Upper lobe of left lung (tissue), 6 donors: Measurements from ENCODE around the gene MED27. TPM values are rescaled to one million over a fixed set of nuclear protein-coding genes. Genes with fewer than 3 reads are reported as not detected.

ENCODE experiments used
- ATAC-seq, 2 donors: fragments of 200-7000 bp; cut with Tn5 transposase; one replicate each; pipeline ENCODE4 v1.9.1; 2022; ENCODE audit warnings: mild to moderate bottlenecking in 2 of 2, moderate library complexity in 2 of 2; ENCODE audit not compliant: low FRiP score in 2 of 2
- DNase-seq, 2 donors: peaks; one replicate each; pipeline ENCODE4 v3.0.0-alpha.2; 2019 to 2020
- H3K27ac ChIP-seq, 4 donors: fragments of 200-600 bp; sonication (generic); one replicate each; pipeline ENCODE4 v1.5.1; 2016 to 2019
- H3K27me3 ChIP-seq, 4 donors: fragments of 200-600 bp; sonication (generic); one replicate each; pipeline ENCODE4 v1.5.1; 2017 to 2019
- H3K36me3 ChIP-seq, 4 donors: fragments of 200-600 bp; sonication (generic); one replicate each; pipeline ENCODE4 v1.5.1; 2016 to 2019
- H3K4me1 ChIP-seq, 4 donors: fragments of 200-600 bp; sonication (generic); one replicate each; pipeline ENCODE4 v1.5.1; 2018 to 2019
- H3K4me3 ChIP-seq, 4 donors: fragments of 200-600 bp; sonication (generic); one replicate each; pipeline ENCODE4 v1.5.1; 2017 to 2019; ENCODE audit warnings: mild to moderate bottlenecking in 2 of 4, moderate library complexity in 1 of 4
- H3K9me3 ChIP-seq, 4 donors: fragments of 200-600 bp; sonication (generic); one replicate each; pipeline ENCODE4 v1.5.1; 2018 to 2019
- CTCF ChIP-seq, 6 experiments: fragments of 450-650 bp in 4 of 6; fragments of 200-600 bp in 2 of 6; sonication (generic) in 2 of 6; IDR thresholded peaks; one replicate each; pipeline ENCODE4 v1.5.1; 2016 to 2019; ENCODE audit warnings: antibody characterized with exemption in 6 of 6
- EP300 ChIP-seq, 4 donors: sonication (generic); formaldehyde crosslinking; IDR thresholded peaks; one replicate each; pipeline ENCODE4 v1.5.1; 2017; ENCODE audit warnings: antibody characterized with exemption in 4 of 4, control low read depth in 2 of 4
- POLR2A ChIP-seq, 4 donors: fragments of 450-650 bp; IDR thresholded peaks; one replicate each; pipeline ENCODE4 v1.5.1; 2016 to 2017; ENCODE audit warnings: antibody characterized with exemption in 4 of 4, mild to moderate bottlenecking in 2 of 4
- POLR2AphosphoS5 ChIP-seq, 2 donors: sonication (generic); formaldehyde crosslinking; IDR thresholded peaks; one replicate each; pipeline ENCODE4 v1.5.1; 2017; ENCODE audit warnings: antibody characterized with exemption in 2 of 2
- WGBS, 2 donors: methylation state at CpG; one replicate each; pipeline ENCODE4 v1.1.5; 2017 to 2018; 5-methylcytosine and 5-hydroxymethylcytosine counted together
- total RNA-seq, 6 donors: library from RNA; depleted of rRNA in 4 of 6; stranded (reverse); fragments of >200 nt in 4 of 6; gene quantifications; one replicate each; pipeline versions ENCODE4 v1.1.0 to v1.2.1, GENCODE V29; 2016 to 2021
- donor health status: DM: no; HTN: no; CAD: no; lungs with moderate emphysema.
- donor health status: DM: no; HTN: yes; CAD: no; lungs with severe emphysema.

The MED27 gene
- total RNA-seq, 6 donors from 2014 or later, result 4.9 to 24.2 (median 17.1) TPM

GRCh38 chr9:131892162-131892707, 187.4 kb downstream of the MED27 start:
- TF ChIP-seq CTCF (IDR thresholded peaks at IDR 0.05) (no peak), POLR2AphosphoS5 (IDR thresholded peaks at IDR 0.05) (no peak), POLR2A (IDR thresholded peaks at IDR 0.05) (no peak), EP300 (IDR thresholded peaks at IDR 0.05) (no peak)
- peaks cover 3 to 27% (median 8%) of the 10 kb centered on the region in 4 donors for H3K4me1 ChIP-seq
- DNase-seq (no peak), ATAC-seq (peak in 1 of 2 donors; percentile 68)
- no peak overlapping the region for H3K4me3 ChIP-seq
- WGBS, 2 donors, result 80 to 87% methylated on average over 5 of the region's 5 CpGs
- no peaks in the 10 kb centered on the region for H3K9me3 ChIP-seq
- H3K36me3 ChIP-seq, result peaks cover 0 to 10% (median 4%) of the 10 kb centered on the region in 4 donors
- H3K27me3 ChIP-seq, result no peaks in the 10 kb centered on the region
- peak overlapping the region in 3 of 4 donors; percentile 49 to 76 (median 49) for H3K27ac ChIP-seq

GRCh38 chr9:131891598-131891997, 188.1 kb downstream of the MED27 start:
- Histone ChIP-seq H3K4me3 (no peak overlapping the region), H3K36me3 (peaks cover 0 to 10% (median 4%) of the 10 kb centered on the region in 4 donors), H3K4me1 (peaks cover 5 to 33% (median 10%) of the 10 kb centered on the region in 4 donors), H3K27ac (peak overlapping the region in 1 of 4 donors; percentile 14), H3K27me3 (no peaks in the 10 kb centered on the region), H3K9me3 (no peaks in the 10 kb centered on the region)
- ATAC-seq (no peak), DNase-seq (no peak)
- WGBS, 2 donors, result 91 to 97% methylated on average over 8 of the region's 8 CpGs
- no peak for TF ChIP-seq POLR2A (IDR thresholded peaks at IDR 0.05)
- no peak for TF ChIP-seq EP300 (IDR thresholded peaks at IDR 0.05)
- TF ChIP-seq POLR2AphosphoS5 (IDR thresholded peaks at IDR 0.05), result no peak
- TF ChIP-seq CTCF (IDR thresholded peaks at IDR 0.05), result no peak

- DNase-seq (peak in 1 of 2 donors; percentile 45), ATAC-seq (no peak)
- H3K27me3 ChIP-seq, result no peaks in the 10 kb centered on the region
- 70 to 86% methylated on average over 11 of the region's 11 CpGs for WGBS, 2 donors
- no peak for TF ChIP-seq EP300 (IDR thresholded peaks at IDR 0.05)
- TF ChIP-seq CTCF (IDR thresholded peaks at IDR 0.05), result no peak
- TF ChIP-seq POLR2AphosphoS5 (IDR thresholded peaks at IDR 0.05), result no peak
- no peak for TF ChIP-seq POLR2A (IDR thresholded peaks at IDR 0.05)
- H3K9me3 ChIP-seq, result no peaks in the 10 kb centered on the region
- H3K4me1 ChIP-seq, result peaks cover 5 to 50% (median 12%) of the 10 kb centered on the region in 4 donors
- peaks cover 0 to 10% (median 4%) of the 10 kb centered on the region in 4 donors for H3K36me3 ChIP-seq
- no peak overlapping the region for H3K27ac ChIP-seq
- H3K4me3 ChIP-seq, result no peak overlapping the region
Observed at GRCh38 chr9:131889437-131890251, 190.0 kb downstream of the MED27 start.

- ATAC-seq (no peak), DNase-seq (no peak)
- 95 to 100% methylated on average over 2 of the region's 2 CpGs for WGBS, 2 donors
- TF ChIP-seq CTCF (IDR thresholded peaks at IDR 0.05) (no peak), POLR2A (IDR thresholded peaks at IDR 0.05) (no peak), POLR2AphosphoS5 (IDR thresholded peaks at IDR 0.05) (no peak), EP300 (IDR thresholded peaks at IDR 0.05) (no peak)
- Histone ChIP-seq H3K36me3 (peaks cover 0 to 10% (median 4%) of the 10 kb centered on the region in 4 donors), H3K4me1 (peaks cover 5 to 50% (median 12%) of the 10 kb centered on the region in 4 donors), H3K27ac (peak overlapping the region in 1 of 4 donors; percentile 3), H3K4me3 (no peak overlapping the region), H3K27me3 (no peaks in the 10 kb centered on the region), H3K9me3 (no peaks in the 10 kb centered on the region)
Observed at GRCh38 chr9:131888923-131889322, 190.7 kb downstream of the MED27 start.
